GM12878 (cell line): Measurements from ENCODE around the gene PRSS12.
A peak's percentile ranks its signal among the peaks of the same experiment; 100 is the strongest.

Experiments used
- CREM ChIP-seq: IDR thresholded peaks from 2 replicates; pipeline ENCODE4 v1.6.1; 2014; ENCODE audit warnings: antibody characterized with exemption, low read depth
- CTCF ChIP-seq, 3 experiments: IDR thresholded peaks in 2 of 3; conservative IDR thresholded peaks in 1 of 3; 2 replicates each; pipeline ENCODE4 v1.5.1; 2011; ENCODE audit warnings: low read depth in 3 of 3, low read length in 3 of 3, mild to moderate bottlenecking in 3 of 3, control low read depth in 2 of 3, moderate library complexity in 2 of 3, inconsistent platforms in 1 of 3, mixed read lengths in 1 of 3; ENCODE audit not compliant: control insufficient read depth in 2 of 3, insufficient read depth in 1 of 3; ENCODE audit errors: extremely low read depth in 1 of 3
- E2F4 ChIP-seq: IDR thresholded peaks from 2 replicates; pipeline ENCODE4 v1.6.1; 2012; ENCODE audit warnings: low read depth, low read length, improper control_type of control experiment
- EGR1 ChIP-seq, 2 experiments: IDR thresholded peaks; 1 replicate in 1 of 2; 2 replicates in 1 of 2; pipeline ENCODE4 v1.6.1; 2011 to 2012; ENCODE audit warnings: low read depth in 2 of 2, low read length in 2 of 2, borderline replicate concordance in 1 of 2, mild to moderate bottlenecking in 1 of 2, moderate library complexity in 1 of 2
- EP300 ChIP-seq, 2 experiments: fragments of 150-350 bp in 1 of 2; IDR thresholded peaks; 2 replicates each; pipeline ENCODE4 v1.6.1; 2011 to 2012; ENCODE audit warnings: low read depth in 2 of 2, low read length in 2 of 2, borderline replicate concordance in 1 of 2, improper control_type of control experiment in 1 of 2, inconsistent platforms in 1 of 2; ENCODE audit not compliant: control insufficient read depth in 1 of 2
- ETV6 ChIP-seq, 2 experiments: fragments of 450-650 bp in 1 of 2; IDR thresholded peaks in 1 of 2; conservative IDR thresholded peaks in 1 of 2; 2 replicates each; pipeline ENCODE4 v1.6.1; 2014; ENCODE audit warnings: antibody characterized with exemption in 1 of 2, borderline replicate concordance in 1 of 2, low read depth in 1 of 2, mild to moderate bottlenecking in 1 of 2, moderate library complexity in 1 of 2
- NFYA ChIP-seq: IDR thresholded peaks from 2 replicates; pipeline ENCODE4 v1.6.1; 2011; ENCODE audit warnings: low read depth, mild to moderate bottlenecking, low read length, improper control_type of control experiment, borderline replicate concordance
- POLR2A ChIP-seq: IDR thresholded peaks from 2 replicates; pipeline ENCODE4 v1.6.1; 2011; ENCODE audit warnings: low read depth, mild to moderate bottlenecking, low read length
- POLR2AphosphoS5 ChIP-seq: IDR thresholded peaks from 2 replicates; pipeline ENCODE4 v1.6.1; 2011; ENCODE audit warnings: mild to moderate bottlenecking, low read length, inconsistent platforms
- PRDM15 ChIP-seq: fragments of 450-650 bp; formaldehyde crosslinking; IDR thresholded peaks from 2 replicates; pipeline ENCODE4 v1.4.0; 2020; ENCODE audit warnings: mild to moderate bottlenecking, moderate library complexity
- SRF ChIP-seq, 2 experiments: IDR thresholded peaks; 2 replicates each; pipeline ENCODE4 v1.6.1; 2011; ENCODE audit warnings: low read depth in 2 of 2, low read length in 2 of 2, mild to moderate bottlenecking in 1 of 2, moderate library complexity in 1 of 2
- TAF1 ChIP-seq: IDR thresholded peaks from 2 replicates; pipeline ENCODE4 v1.6.1; 2011; ENCODE audit warnings: mild to moderate bottlenecking, low read depth, low read length, borderline replicate concordance
- TARDBP ChIP-seq: IDR thresholded peaks from 2 replicates; pipeline ENCODE4 v1.6.1; 2016; ENCODE audit warnings: borderline replicate concordance
- TBL1XR1 ChIP-seq: IDR thresholded peaks from 2 replicates; pipeline ENCODE4 v1.6.1; 2012; ENCODE audit warnings: low read depth, low read length, improper control_type of control experiment

GRCh38 chr4:118280501-118281218 lies 72.1 kb downstream of the PRSS12 start:
- TF ChIP-seq PRDM15 (CRISPR knock-in tag) (no peak), EP300 (IDR thresholded peaks at IDR 0.05; ENCODE audit: borderline replicate concordance in 1 of 2, control insufficient read depth in 1 of 2, low read depth in 2 of 2, low read length in 2 of 2) (no peak), POLR2AphosphoS5 (no peak; the same call in 1 of the 2 replicates), CREM (no peak), POLR2A (no peak), EGR1 (IDR thresholded peaks at IDR 0.05; ENCODE audit: borderline replicate concordance in 1 of 2, low read depth in 2 of 2, low read length in 2 of 2) (no peak), TBL1XR1 (no peak), TARDBP (no peak), SRF (IDR thresholded peaks at IDR 0.05; ENCODE audit: low read depth in 2 of 2, low read length in 2 of 2) (no peak), NFYA (no peak), CTCF (IDR thresholded peaks at IDR 0.05 in 2 of 3, conservative IDR thresholded peaks at IDR 0.05 in 1 of 3; ENCODE audit: control insufficient read depth in 2 of 3, extremely low read depth in 1 of 3, insufficient read depth in 1 of 3, low read depth in 3 of 3, low read length in 3 of 3) (peak; percentile 61 to 85 (median 68)), ETV6 (conservative IDR thresholded peaks at IDR 0.05 in 1 of 2, IDR thresholded peaks at IDR 0.05 in 1 of 2; ENCODE audit: borderline replicate concordance in 1 of 2, low read depth in 1 of 2) (no peak), E2F4 (no peak), TAF1 (no peak)
